ENCODE results near the gene SUN5. TPM values are rescaled to one million over a fixed set of nuclear protein-coding genes. Genes with fewer than 3 reads are reported as not detected.

Gene SUN5
- total RNA-seq, 2 experiments from 2014 or later = not detected

DNA sequence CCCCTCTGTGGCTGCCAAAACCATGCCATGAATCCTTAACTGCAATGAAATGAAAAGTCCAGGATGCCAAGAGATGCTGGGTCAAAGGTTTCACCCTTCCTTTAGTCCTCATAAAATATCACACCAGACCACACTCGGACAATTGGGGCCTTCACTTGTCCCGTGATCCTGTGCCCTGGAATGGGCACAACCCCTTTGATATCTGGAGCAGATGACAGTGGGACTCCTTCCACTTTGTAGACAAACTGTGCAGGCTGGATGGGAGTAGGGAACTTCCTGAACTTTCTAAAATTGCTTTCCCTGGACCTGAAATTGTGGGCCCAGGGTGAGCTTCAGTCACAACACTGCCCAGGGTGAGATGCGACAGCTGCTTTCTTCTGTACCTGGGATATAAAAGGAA, 17.6 kb upstream of the SUN5 start:
- TF ChIP-seq, protein P1, sequence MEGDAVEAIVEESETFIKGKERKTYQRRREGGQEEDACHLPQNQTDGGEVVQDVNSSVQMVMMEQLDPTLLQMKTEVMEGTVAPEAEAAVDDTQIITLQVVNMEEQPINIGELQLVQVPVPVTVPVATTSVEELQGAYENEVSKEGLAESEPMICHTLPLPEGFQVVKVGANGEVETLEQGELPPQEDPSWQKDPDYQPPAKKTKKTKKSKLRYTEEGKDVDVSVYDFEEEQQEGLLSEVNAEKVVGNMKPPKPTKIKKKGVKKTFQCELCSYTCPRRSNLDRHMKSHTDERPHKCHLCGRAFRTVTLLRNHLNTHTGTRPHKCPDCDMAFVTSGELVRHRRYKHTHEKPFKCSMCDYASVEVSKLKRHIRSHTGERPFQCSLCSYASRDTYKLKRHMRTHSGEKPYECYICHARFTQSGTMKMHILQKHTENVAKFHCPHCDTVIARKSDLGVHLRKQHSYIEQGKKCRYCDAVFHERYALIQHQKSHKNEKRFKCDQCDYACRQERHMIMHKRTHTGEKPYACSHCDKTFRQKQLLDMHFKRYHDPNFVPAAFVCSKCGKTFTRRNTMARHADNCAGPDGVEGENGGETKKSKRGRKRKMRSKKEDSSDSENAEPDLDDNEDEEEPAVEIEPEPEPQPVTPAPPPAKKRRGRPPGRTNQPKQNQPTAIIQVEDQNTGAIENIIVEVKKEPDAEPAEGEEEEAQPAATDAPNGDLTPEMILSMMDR (IDR thresholded peaks at IDR 0.05) = no peak
- H3K4me3 Mint-ChIP-seq = no peak overlapping the region
- H3K27ac Mint-ChIP-seq = no peak overlapping the region
- Histone ChIP-seq H3K27me3 (ENCODE audit: control insufficient read depth in 1 of 2, insufficient read depth in 2 of 2, low read length in 2 of 2) (no peaks in the 10 kb centered on the region), H3K4me3 (ENCODE audit: low read length) (no peak overlapping the region), H3K9me3 (ENCODE audit: control insufficient read depth in 1 of 2, insufficient read depth in 1 of 2, low read length in 2 of 2) (peaks cover 0 to 10% of the 10 kb centered on the region in 2 experiments), H3K36me3 (ENCODE audit: insufficient read depth, low read length) (no peaks in the 10 kb centered on the region), H3K27ac (ENCODE audit: low read depth in 1 of 2, low read length in 2 of 2) (no peak overlapping the region), H3K4me1 (ENCODE audit: insufficient read depth, low read length) (no peaks in the 10 kb centered on the region)
- no peak for DNase-seq
- no peak for ATAC-seq (ENCODE audit: poor library complexity)
- ChIA-PET POLR2A (no interaction called here), CTCF (no interaction called here)
- intact Hi-C loops (cut with DNase I, micrococcal nuclease) = no loop called here
- H3K9me3 Mint-ChIP-seq = no peaks in the 10 kb centered on the region
- no peaks in the 10 kb centered on the region for H3K27me3 Mint-ChIP-seq
- H3K36me3 Mint-ChIP-seq (ENCODE audit: low read depth) = no peaks in the 10 kb centered on the region
- H3K4me1 Mint-ChIP-seq (ENCODE audit: low read depth) = peaks cover under 1% of the 10 kb centered on the region

GRCh38 chr20:33020278-33021161, 16.3 kb upstream of the SUN5 start:
- ATAC-seq (ENCODE audit: poor library complexity) (no peak), DNase-seq (no peak)
- peaks cover 6% of the 10 kb centered on the region for H3K4me1 ChIP-seq (ENCODE audit: insufficient read depth, low read length)
- H3K9me3 Mint-ChIP-seq = no peaks in the 10 kb centered on the region
- no peak overlapping the region for H3K4me3 ChIP-seq (ENCODE audit: low read length)
- no peak overlapping the region for H3K4me3 Mint-ChIP-seq
- ChIA-PET POLR2A (no interaction called here), CTCF (no interaction called here)
- H3K9me3 ChIP-seq (ENCODE audit: control insufficient read depth in 1 of 2, insufficient read depth in 1 of 2, low read length in 2 of 2) = peaks cover 0 to 10% of the 10 kb centered on the region in 2 experiments
- H3K36me3 Mint-ChIP-seq (ENCODE audit: low read depth) = no peaks in the 10 kb centered on the region
- H3K36me3 ChIP-seq (ENCODE audit: insufficient read depth, low read length) = no peaks in the 10 kb centered on the region
- H3K4me1 Mint-ChIP-seq (ENCODE audit: low read depth) = peaks cover 9% of the 10 kb centered on the region
- H3K27me3 Mint-ChIP-seq = no peaks in the 10 kb centered on the region
- no peaks in the 10 kb centered on the region for H3K27me3 ChIP-seq (ENCODE audit: control insufficient read depth in 1 of 2, insufficient read depth in 2 of 2, low read length in 2 of 2)
- TF ChIP-seq, protein P1 (IDR thresholded peaks at IDR 0.05) = no peak
- intact Hi-C loops (cut with DNase I, micrococcal nuclease) = no loop called here
- no peak overlapping the region for H3K27ac Mint-ChIP-seq
- H3K27ac ChIP-seq (ENCODE audit: low read depth in 1 of 2, low read length in 2 of 2) = no peak overlapping the region

GRCh38 chr20:33019465-33020277, 15.4 kb upstream of the SUN5 start:
- H3K27me3 Mint-ChIP-seq = no peaks in the 10 kb centered on the region

More at GRCh38 chr20:33019465-33020277, 15.4 kb upstream of the SUN5 start:
- Mint-ChIP-seq H3K27ac (no peak overlapping the region), H3K9me3 (no peaks in the 10 kb centered on the region), H3K4me1 (ENCODE audit: low read depth) (peaks cover 14% of the 10 kb centered on the region), H3K4me3 (no peak overlapping the region), H3K36me3 (ENCODE audit: low read depth) (no peaks in the 10 kb centered on the region)
- ChIA-PET POLR2A (no interaction called here), CTCF (no interaction called here)
- DNase-seq (no peak), ATAC-seq (ENCODE audit: poor library complexity) (no peak)
- TF ChIP-seq, protein P1 (IDR thresholded peaks at IDR 0.05) = no peak
- Histone ChIP-seq H3K27ac (ENCODE audit: low read depth in 1 of 2, low read length in 2 of 2) (no peak overlapping the region), H3K36me3 (ENCODE audit: insufficient read depth, low read length) (no peaks in the 10 kb centered on the region), H3K4me3 (ENCODE audit: low read length) (no peak overlapping the region), H3K9me3 (ENCODE audit: control insufficient read depth in 1 of 2, insufficient read depth in 1 of 2, low read length in 2 of 2) (peaks cover 0 to 10% of the 10 kb centered on the region in 2 experiments), H3K27me3 (ENCODE audit: control insufficient read depth in 1 of 2, insufficient read depth in 2 of 2, low read length in 2 of 2) (no peaks in the 10 kb centered on the region), H3K4me1 (ENCODE audit: insufficient read depth, low read length) (peaks cover 6% of the 10 kb centered on the region)
- intact Hi-C loops (cut with DNase I, micrococcal nuclease) = no loop called here

Measured in CD4-positive, alpha-beta T cell (primary cell).